ENCODE measurements around the gene GYG1. TPM values are rescaled to one million over a fixed set of nuclear protein-coding genes. Genes with fewer than 3 reads are reported as not detected.

GYG1 gene
- total RNA-seq, 1 donor from 2014 or later: 45.6 TPM

DNA sequence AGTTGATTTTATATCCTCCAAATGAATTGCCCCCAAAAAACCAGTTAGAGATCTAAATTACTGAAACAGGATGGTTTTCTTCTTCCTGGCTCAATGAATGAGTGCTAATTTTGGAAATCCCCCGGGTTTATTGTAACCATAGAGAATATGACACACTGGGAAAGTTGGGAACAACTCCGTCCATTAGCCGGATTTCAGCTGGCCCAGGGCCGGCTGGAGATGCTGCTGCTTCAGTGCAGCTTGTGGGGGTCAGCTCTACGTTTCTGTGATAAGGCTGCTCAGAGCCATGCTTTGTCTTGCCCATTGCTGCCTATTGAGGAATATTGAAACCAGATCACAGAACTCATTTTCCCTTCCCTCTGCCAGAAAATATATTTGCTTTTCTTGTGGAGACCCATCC is 20.3 kb downstream of the GYG1 start:
- intact Hi-C loops (cut with DNase I): no loop called here
- TF ChIP-seq, protein P1, sequence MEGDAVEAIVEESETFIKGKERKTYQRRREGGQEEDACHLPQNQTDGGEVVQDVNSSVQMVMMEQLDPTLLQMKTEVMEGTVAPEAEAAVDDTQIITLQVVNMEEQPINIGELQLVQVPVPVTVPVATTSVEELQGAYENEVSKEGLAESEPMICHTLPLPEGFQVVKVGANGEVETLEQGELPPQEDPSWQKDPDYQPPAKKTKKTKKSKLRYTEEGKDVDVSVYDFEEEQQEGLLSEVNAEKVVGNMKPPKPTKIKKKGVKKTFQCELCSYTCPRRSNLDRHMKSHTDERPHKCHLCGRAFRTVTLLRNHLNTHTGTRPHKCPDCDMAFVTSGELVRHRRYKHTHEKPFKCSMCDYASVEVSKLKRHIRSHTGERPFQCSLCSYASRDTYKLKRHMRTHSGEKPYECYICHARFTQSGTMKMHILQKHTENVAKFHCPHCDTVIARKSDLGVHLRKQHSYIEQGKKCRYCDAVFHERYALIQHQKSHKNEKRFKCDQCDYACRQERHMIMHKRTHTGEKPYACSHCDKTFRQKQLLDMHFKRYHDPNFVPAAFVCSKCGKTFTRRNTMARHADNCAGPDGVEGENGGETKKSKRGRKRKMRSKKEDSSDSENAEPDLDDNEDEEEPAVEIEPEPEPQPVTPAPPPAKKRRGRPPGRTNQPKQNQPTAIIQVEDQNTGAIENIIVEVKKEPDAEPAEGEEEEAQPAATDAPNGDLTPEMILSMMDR (IDR thresholded peaks at IDR 0.05): no peak
- Histone ChIP-seq H3K36me3 (peaks cover 61% of the 10 kb centered on the region), H3K27me3 (no peaks in the 10 kb centered on the region), H3K9me3 (no peaks in the 10 kb centered on the region), H3K4me1 (no peaks in the 10 kb centered on the region), H3K4me3 (no peak overlapping the region), H3K27ac (no peak overlapping the region)
- ATAC-seq (no peak), DNase-seq (no peak)

DNA sequence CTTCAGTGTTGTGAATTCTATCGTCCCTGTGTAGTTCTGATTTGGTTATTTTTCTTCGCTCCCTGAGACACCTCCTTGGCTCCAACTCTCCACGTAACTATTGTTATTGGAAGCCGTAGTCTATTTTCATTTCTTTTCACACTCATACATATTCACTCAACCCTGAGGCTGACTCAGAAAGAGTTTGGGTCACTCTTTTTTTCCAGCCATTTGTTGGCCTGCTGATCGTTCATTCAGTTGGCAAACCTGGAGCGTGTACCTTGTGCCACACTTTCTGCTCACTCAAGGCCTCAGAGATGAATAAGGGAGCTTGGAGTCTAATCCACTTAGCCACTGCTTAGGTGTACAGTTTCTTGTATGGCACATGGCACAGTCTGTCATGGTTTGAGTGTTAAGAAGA is 22.4 kb downstream of the GYG1 start:
- Histone ChIP-seq H3K27ac (no peak overlapping the region), H3K9me3 (no peaks in the 10 kb centered on the region), H3K4me1 (no peaks in the 10 kb centered on the region), H3K36me3 (peaks cover 51% of the 10 kb centered on the region), H3K27me3 (no peaks in the 10 kb centered on the region), H3K4me3 (no peak overlapping the region)
- no peak for DNase-seq
- ATAC-seq: no peak
- intact Hi-C loops (cut with DNase I): no loop called here
- TF ChIP-seq, protein P1 (IDR thresholded peaks at IDR 0.05): no peak

DNA sequence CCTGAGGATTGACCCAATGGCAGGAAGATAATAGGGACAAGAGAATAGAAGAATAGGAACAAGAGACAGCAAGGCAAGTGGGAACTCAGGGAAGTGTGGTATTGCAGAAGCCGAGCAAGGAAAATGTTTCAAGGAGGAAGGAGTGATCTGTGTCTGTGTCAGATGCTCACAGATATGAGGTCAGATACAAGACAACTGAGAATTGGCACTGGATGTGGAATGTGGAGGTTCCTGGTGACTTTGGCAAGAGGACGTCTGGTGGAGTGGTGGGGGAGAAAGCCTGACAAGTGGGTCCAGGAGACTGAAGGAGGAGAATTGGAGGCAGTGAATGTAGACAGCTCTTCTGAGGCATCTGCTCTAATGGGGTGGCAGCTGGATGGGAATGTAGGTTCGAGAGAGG is 24.1 kb downstream of the GYG1 start:
- no peaks in the 10 kb centered on the region for H3K4me1 ChIP-seq
- H3K36me3 ChIP-seq: peaks cover 41% of the 10 kb centered on the region
- no peak for ATAC-seq
- DNase-seq: no peak
- no peaks in the 10 kb centered on the region for H3K9me3 ChIP-seq
- no peaks in the 10 kb centered on the region for H3K27me3 ChIP-seq
- H3K27ac ChIP-seq: no peak overlapping the region
- intact Hi-C loops (cut with DNase I): no loop called here
- H3K4me3 ChIP-seq: no peak overlapping the region
- TF ChIP-seq, protein P1 (IDR thresholded peaks at IDR 0.05): no peak

DNA sequence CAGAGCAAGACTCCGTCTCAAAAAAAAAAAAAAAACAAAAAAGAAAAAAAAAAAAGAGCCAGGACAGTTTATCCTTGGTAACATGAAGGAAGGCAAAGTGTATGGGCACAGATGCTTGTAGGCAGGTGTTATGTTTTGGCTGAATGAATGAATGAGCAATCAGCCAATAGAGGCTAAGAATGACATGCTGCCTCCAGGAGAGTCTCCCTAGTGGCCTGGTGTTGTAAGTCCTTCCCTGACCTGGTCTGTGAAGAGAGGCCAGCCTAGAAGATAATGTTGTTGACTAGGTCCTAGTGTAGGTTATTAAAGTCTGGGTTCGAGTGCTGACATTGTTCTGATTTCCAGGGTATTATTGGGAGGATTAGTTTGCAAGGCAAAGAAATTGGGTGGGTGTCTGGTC is 24.9 kb downstream of the GYG1 start:
- no peak overlapping the region for H3K27ac ChIP-seq
- no peak for DNase-seq
- H3K4me3 ChIP-seq: no peak overlapping the region
- no peak for ATAC-seq
- no peaks in the 10 kb centered on the region for H3K9me3 ChIP-seq
- no peaks in the 10 kb centered on the region for H3K4me1 ChIP-seq
- TF ChIP-seq, protein P1 (IDR thresholded peaks at IDR 0.05): no peak
- intact Hi-C loops (cut with DNase I): no loop called here
- no peaks in the 10 kb centered on the region for H3K27me3 ChIP-seq
- peaks cover 34% of the 10 kb centered on the region for H3K36me3 ChIP-seq

DNA sequence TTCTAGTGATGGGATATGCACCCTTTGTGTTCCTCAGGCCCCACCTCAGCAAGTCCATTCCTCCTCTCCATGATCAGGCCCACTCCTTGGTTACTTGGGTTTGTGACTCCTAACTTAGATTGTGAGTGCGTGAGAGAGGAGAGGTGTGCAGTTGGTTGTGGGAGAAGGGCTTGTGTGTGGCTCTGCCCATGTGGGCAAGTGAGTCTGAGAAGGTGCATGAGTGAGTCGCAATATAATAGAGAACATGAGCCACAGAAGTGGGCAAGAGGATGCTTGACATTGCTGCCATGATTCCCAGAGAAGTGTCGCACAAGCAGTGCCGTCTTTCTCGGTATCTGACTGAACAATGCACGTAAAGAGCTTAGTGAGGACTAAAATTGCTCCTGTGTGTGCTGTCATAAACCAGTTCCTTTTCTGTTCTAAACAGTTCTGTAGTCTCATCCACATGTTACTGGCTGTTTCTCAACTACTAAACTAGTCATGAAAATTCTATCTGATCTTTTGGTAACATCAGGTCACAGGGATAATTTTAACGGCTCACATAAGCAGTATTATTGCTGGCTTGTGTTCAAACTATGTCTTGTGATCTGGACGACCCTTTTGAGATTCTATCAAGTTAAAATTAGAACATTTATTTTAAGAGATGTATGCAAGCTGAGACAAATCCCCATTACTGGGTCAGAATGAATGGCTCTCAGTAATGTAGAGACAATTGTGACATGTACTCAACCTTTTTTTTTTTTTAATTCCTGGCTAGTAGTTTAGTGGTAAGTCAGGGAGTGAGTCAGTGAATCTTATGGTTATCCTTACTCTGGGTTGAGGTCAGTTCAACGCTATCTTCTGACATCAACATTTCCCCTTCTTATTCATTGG is 25.6 kb downstream of the GYG1 start:
- no peak overlapping the region for H3K27ac ChIP-seq
- H3K27me3 ChIP-seq: no peaks in the 10 kb centered on the region
- H3K4me3 ChIP-seq: no peak overlapping the region
- ATAC-seq: no peak
- intact Hi-C loops (cut with DNase I): no loop called here
- H3K4me1 ChIP-seq: no peaks in the 10 kb centered on the region
- peaks cover 34% of the 10 kb centered on the region for H3K36me3 ChIP-seq
- no peaks in the 10 kb centered on the region for H3K9me3 ChIP-seq
- no peak for DNase-seq
- TF ChIP-seq, protein P1 (IDR thresholded peaks at IDR 0.05): no peak
